ENCODE measurements around the gene CFAP46. TPM values are rescaled to one million over a fixed set of nuclear protein-coding genes. Genes with fewer than 3 reads are reported as not detected.

CFAP46 gene
- total and polyA plus RNA-seq, 2 of the 4 experiments (the other 2 are of a cell fraction): 1.3 to 1.8 TPM

- in situ Hi-C loops (cut with MboI; ENCODE audit: low sequenced_read_pairs): no loop called here
Measured at GRCh38 chr10:132914732-132915131, 27.6 kb downstream of the CFAP46 start.

More at GRCh38 chr10:132914732-132915131, 27.6 kb downstream of the CFAP46 start:
- Histone ChIP-seq H2AK9ac (replicated peaks; ENCODE audit: low read depth, low read length, poor library complexity) (no peak overlapping the region), H3K18ac (ENCODE audit: low read depth, low read length) (no peak overlapping the region), H3K4me1 (ENCODE audit: control insufficient read depth, insufficient read depth, low read length) (no peaks in the 10 kb centered on the region), H3K4ac (ENCODE audit: low read depth, low read length) (no peak overlapping the region), H3K9ac (ENCODE audit: low read depth, low read length) (no peak overlapping the region), H3K79me1 (ENCODE audit: low read depth in 1 of 2, low read length in 2 of 2) (no peaks in the 10 kb centered on the region), H3K27ac (ENCODE audit: insufficient read depth, low read length) (no peak overlapping the region), H3K56ac (ENCODE audit: extremely low read depth, insufficient read depth, low read length) (no peak overlapping the region), H2BK5ac (ENCODE audit: low read depth, low read length, poor library complexity, severe bottlenecking) (no peak overlapping the region), H2AK5ac (ENCODE audit: low read depth, low read length) (no peak overlapping the region), H3K27me3 (ENCODE audit: control insufficient read depth, insufficient read depth, low read length) (no peaks in the 10 kb centered on the region; the same call in 1 of the 2 replicates), H3K23ac (ENCODE audit: low read depth, low read length) (no peak overlapping the region), H4K91ac (ENCODE audit: insufficient read depth, low read depth, low read length) (no peak overlapping the region), H2AFZ (replicated peaks; ENCODE audit: low read length, poor library complexity) (no peak overlapping the region), H3K9me1 (ENCODE audit: insufficient read depth, low read length) (no peaks in the 10 kb centered on the region), H3K9me3 (ENCODE audit: control insufficient read depth, insufficient read depth, low read length) (no peaks in the 10 kb centered on the region), H3K36me3 (ENCODE audit: control insufficient read depth, insufficient read depth, low read length) (no peaks in the 10 kb centered on the region), H3K4me2 (ENCODE audit: low read depth, low read length) (no peak overlapping the region), H3K4me3 (ENCODE audit: insufficient read depth, low read depth, low read length) (no peak overlapping the region), H2BK15ac (ENCODE audit: low read depth, low read length) (no peak overlapping the region), H2BK20ac (ENCODE audit: low read depth, low read length) (no peak overlapping the region), H3K14ac (replicated peaks; ENCODE audit: low read depth, low read length) (no peak overlapping the region), H4K5ac (ENCODE audit: low read depth, low read length) (no peak overlapping the region), H2BK120ac (ENCODE audit: low read depth, low read length) (no peak overlapping the region), H4K20me1 (ENCODE audit: insufficient read depth, low read length) (no peaks in the 10 kb centered on the region), H4K8ac (ENCODE audit: low read depth in 2 of 2, low read length in 2 of 2) (no peak overlapping the region)
- CTCF ChIA-PET: no interaction called here
- 89% methylated on average over 7 of the region's 17 CpGs; no CpG with 5 or more reads in 1 of the 2 experiments for WGBS, 2 experiments (ENCODE audit: extremely low coverage in 2 of 2, insufficient read length in 1 of 2)
- intact Hi-C loops (cut with micrococcal nuclease): no loop called here
- no peak for ATAC-seq (ENCODE audit: low read depth)
- dilution Hi-C loops (cut with HindIII; ENCODE audit: low sequenced_read_pairs, unreplicated experiment): no loop called here
- no peak for DNase-seq
- TF ChIP-seq POLR2A (IDR thresholded peaks at IDR 0.05; ENCODE audit: low read depth, low read length) (no peak), SMC3 (IDR thresholded peaks at IDR 0.05; ENCODE audit: low read depth, low read length) (no peak), CTCF (conservative IDR thresholded peaks at IDR 0.05; ENCODE audit: low read depth, low read length) (no peak), RCOR1 (IDR thresholded peaks at IDR 0.05; ENCODE audit: insufficient replicate concordance, low read length) (no peak), RFX5 (IDR thresholded peaks at IDR 0.05; ENCODE audit: low read depth, low read length) (no peak), FOS (IDR thresholded peaks at IDR 0.05; ENCODE audit: low read depth, low read length) (no peak), NFE2L2 (IDR thresholded peaks at IDR 0.05; ENCODE audit: low read depth, low read length) (no peak), RAD21 (IDR thresholded peaks at IDR 0.05; ENCODE audit: low read length) (no peak), CEBPB (IDR thresholded peaks at IDR 0.05; ENCODE audit: low read depth, low read length) (no peak), MXI1 (IDR thresholded peaks at IDR 0.05; ENCODE audit: borderline replicate concordance, low read depth, low read length) (no peak), BHLHE40 (IDR thresholded peaks at IDR 0.05; ENCODE audit: low read depth, low read length) (no peak), MAZ (IDR thresholded peaks at IDR 0.05; ENCODE audit: borderline replicate concordance, low read depth, low read length) (no peak), CHD1 (IDR thresholded peaks at IDR 0.05; ENCODE audit: low read depth, low read length) (no peak), MAFK (IDR thresholded peaks at IDR 0.05; ENCODE audit: low read depth, low read length) (no peak)
- TF ChIP-seq, protein P1, sequence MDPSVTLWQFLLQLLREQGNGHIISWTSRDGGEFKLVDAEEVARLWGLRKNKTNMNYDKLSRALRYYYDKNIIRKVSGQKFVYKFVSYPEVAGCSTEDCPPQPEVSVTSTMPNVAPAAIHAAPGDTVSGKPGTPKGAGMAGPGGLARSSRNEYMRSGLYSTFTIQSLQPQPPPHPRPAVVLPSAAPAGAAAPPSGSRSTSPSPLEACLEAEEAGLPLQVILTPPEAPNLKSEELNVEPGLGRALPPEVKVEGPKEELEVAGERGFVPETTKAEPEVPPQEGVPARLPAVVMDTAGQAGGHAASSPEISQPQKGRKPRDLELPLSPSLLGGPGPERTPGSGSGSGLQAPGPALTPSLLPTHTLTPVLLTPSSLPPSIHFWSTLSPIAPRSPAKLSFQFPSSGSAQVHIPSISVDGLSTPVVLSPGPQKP (IDR thresholded peaks at IDR 0.05; ENCODE audit: borderline replicate concordance, low read depth, low read length): no peak
- TF ChIP-seq, protein P2, sequence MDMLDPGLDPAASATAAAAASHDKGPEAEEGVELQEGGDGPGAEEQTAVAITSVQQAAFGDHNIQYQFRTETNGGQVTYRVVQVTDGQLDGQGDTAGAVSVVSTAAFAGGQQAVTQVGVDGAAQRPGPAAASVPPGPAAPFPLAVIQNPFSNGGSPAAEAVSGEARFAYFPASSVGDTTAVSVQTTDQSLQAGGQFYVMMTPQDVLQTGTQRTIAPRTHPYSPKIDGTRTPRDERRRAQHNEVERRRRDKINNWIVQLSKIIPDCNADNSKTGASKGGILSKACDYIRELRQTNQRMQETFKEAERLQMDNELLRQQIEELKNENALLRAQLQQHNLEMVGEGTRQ (IDR thresholded peaks at IDR 0.05; ENCODE audit: low read depth, low read length): no peak
- POLR2A ChIA-PET (ENCODE audit: unreplicated experiment): no interaction called here
- BruUV-seq (replicated peaks): no TSS peak
